HG02588 (cell line): Measurements from ENCODE around the gene SCARB1.

Experiments
- ATAC-seq: cut with Tn5 transposase; IDR thresholded peaks from one replicate; pipeline ENCODE4 v1.9.1; 2021; ENCODE audit warnings: mild to moderate bottlenecking, moderate library complexity; ENCODE audit not compliant: unreplicated experiment

Gene SCARB1

DNA sequence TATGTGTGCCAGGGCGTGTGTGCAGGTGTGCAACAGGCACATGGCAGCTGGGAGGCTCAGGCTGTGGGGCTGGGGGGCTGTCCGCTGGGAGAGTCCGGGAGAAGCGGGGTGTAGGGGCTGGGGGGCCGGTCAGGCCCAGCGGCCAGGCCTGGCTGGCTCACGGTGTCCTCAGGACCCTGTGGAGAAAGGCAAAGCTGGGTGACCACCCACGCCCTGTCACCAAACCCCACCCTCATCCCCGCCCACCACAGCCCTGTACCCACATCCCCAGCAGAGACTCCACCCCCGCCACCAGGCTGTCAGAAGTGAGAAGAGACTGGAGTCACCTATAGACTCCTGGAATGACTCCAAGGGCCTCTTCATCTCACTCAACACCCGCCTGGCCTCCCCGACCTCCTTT lies 85.3 kb downstream of the SCARB1 start:
- no peak for ATAC-seq

DNA sequence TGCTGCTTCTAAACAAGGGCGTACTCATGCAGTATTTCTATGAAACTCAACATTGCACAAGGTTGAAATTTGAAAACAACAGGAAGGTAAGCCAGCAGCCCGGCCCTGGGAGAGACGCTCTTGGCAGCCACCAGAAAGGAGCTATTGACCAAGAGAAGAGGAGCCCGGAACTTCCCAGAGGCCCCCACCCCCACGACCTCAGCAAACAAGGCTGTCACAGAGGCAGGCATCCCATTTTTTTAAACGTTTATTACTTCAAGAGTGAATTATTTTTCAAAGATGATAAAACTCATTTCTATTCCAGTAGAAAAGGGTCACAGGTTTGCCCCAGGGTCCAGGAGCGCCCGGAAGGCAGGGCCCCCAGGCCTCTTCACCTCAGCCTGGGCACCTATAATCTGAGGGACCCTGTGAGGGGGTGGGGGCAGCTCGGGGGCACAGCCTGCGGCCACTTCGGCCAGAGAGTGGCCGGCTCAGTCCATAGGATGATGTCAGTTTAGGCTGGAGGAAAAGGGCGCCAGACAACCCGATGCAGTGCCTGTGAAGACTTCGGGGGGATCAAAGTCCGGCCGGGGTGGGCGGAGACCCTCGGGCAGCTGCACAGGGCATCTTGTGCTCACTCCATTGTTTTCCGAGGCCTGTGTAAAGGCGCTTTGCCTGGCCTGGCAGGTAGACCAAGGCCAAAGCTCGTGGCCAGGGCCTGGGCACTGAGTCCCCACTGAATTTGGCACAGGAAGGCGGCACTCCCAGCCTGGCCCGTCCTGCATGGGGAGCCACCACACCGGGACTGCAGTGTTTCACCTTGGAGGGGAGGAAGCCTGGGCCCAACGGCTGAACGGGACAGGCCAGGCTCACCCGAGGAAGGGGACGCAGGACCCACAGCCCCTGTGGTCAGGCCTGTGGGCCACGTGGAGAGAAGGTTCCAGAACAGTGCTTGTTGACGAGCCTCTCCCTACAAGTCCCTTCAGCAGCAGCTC lies 86.0 kb downstream of the SCARB1 start:
- ATAC-seq: no peak

DNA sequence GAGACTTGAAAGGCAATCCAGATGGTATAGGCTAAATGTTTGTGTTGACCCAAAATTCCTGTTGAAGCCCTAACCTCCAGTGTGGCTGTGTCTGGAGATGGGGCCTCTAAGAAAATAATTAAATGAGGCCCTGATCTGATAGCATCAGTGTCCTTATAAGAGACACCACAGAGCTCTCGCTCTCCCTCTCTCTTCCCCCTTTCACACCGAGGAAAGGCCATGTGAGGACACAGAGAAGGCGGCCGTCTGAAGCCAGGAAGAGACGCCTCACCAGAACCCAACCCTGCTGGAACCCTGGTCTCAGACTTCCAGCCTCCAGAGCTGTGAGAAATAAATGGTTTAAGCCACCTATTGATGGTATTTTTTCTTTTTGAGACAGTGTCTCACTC lies 87.5 kb downstream of the SCARB1 start:
- ATAC-seq: no peak

DNA sequence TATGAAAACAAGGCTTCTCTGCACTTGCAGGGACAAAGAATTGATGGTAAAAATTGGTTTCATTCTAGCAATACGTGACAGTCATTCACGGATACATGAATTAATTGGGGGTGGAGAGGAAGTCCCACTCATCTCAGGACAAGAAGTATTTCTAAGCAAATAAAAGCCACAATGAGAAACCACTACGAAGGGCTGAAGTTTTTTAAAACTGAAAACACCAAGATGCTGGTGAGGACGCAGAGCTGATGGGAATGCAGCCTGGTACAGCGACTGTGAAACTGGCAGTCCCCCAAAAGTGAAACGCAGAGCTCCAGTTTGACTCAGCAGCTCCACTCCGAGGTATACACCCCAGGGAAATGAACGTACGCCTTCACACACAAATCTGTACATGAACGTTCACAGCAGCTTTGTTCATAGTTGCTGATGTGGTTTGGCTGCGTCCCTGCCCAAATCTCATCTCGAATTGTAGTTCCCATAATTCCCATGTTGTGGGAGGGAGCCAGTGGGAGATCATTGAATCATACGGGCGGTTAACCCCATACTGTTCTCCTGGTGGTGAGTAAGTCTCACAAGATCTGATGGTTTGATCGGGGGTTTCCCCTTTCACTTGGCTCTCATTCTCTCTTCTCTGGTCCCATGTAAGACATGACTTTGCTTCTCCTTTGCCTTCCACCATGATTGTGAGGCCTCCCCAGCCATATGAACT lies 89.0 kb downstream of the SCARB1 start:
- ATAC-seq: peak; percentile 81

DNA sequence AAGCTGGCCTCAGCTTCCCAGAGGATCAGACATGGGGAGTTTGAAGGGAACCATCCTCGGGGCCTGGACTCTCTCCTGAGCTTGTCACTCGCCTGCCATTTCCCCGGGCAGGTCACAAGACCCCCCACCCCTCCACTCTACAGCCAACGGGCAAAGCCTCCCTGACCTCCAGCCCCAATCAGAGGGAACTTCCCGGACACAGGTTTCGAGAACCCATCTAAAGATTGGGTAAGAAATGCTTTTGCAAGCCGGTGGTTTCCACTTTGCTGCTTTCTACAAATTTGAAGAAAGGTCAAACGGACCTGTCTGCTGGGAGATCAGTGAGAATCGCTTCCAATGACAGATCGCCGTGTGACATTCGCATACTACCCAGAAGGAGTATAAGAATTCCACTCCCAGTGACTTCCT lies 89.6 kb downstream of the SCARB1 start:
- ATAC-seq: peak; percentile 34

DNA sequence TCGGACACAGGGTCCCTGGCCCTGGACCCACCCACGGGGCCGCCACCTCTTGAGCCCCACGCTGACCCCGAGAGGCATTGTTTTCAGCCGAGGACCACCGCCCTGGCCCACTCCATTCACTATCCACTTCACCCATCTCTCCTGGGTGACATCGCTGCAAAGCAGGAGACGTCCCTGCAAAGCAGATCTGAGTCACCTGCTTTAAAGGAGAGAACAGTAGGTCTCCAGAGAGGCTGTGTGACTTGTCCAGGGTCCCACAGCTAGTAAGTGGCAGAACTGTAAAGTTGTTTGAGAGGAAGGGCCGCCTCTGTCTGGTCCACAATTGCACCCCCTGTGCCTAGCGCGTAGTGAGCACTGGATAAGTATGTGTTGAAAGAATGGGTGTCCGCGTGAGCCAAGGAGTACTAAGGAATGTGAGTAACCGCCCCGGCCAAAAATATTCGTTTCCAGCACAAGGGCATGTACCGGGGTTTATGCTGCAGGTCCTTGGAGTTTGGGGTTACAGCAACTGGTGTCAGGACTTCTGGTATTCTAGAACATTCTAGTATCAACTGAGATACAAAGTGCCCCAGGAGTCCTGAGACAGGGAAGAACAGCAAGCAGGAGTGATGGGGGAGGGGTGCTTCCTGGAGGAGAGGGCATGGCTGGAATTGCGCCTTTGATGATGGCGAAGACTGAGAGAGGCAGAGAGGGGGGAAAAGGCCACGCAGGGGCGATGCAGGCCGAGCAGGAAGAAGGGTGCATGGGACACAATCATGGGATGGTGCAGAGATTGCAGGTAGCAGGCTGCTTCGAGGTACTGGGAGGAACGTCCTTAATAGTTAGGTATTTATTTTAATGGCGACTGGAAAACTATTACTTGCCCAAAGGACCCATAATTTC lies 91.1 kb downstream of the SCARB1 start:
- no peak for ATAC-seq

DNA sequence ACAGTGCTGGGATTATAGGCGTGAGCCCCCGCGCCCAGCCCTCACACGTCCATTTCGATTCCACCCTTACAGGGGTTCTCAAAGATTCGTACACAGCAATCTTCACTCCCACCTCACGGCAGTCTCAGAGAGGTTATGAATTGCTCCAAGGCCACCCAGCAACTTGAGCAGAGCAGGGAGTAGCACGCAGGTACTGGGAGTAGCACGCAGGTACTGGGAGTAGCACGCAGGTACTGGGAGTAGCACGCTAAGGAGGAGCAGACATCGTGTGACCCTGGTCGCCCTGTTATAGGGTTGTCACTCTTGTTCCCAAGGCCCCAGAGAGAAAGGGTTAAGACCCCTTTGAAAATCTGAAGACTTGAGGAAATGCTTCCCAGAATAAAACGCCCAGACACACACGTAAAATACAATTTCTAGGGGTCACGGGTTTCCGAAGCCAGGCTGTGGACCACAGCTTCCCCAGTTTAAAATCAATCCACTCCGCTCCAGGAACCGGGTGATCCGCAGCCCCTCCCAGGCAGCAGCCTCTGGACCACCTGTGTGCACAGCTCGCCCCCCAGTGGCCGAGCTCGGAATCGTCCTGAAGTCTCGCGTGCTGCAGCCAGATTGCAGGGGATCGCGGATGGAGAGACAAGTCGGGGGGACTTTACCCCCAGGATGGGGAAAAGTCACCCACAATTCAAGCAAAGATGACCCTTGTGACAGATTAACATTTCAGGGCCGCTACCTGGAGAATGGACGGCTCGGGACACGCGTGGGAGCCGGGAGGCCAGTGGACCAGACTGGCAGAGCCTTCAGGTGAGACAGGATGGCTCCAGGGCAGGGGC lies 92.0 kb downstream of the SCARB1 start:
- ATAC-seq: no peak

DNA sequence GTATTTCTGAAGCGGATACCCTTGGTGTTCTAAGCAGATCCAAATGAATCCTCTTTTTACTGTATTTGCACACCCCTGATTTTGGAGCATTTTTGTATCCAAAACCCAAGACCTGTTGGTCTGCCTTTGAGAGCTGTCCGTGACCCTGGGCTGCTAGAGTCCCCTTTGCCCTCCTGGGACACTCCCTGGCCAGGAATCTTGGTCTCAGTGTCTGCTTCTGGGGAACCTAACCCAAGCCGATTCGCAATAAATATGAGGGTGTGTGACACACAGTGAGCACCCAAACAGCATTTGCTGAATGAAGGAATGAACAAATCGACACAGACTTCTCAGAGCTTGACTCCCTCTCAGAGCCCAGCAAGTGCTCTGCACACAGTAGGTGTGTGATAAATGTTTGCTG lies 92.9 kb downstream of the SCARB1 start:
- no peak for ATAC-seq

DNA sequence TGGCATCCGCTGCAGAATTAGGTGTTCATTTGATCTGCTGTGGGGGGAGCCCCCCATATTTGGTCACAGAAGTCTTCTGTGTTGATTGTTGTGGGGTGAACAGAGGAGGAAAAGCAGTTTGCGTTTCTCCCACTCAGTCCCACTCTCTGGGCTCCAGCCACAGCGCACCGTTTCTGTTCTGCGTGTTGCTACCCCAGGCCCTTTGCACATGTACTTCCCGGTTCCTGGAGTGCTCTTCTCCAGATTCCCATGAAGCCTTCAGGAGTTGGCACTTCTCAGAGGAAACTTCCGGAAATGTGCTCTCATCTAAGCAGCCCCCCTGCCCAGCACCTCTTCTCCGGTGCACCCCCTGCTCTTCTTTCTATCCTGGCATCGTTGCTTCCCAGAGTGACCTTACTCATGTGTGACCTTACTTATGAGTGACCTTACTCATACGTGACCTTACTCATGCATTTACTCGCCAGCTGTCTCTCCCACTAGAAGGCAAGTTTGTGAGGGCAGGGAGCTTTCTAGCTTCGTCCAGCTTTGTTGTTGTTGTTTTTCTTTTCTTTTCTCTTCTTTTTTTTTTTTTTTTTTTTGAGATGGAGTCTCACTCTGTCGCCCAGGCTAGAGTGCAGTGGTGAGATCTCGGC lies 93.7 kb downstream of the SCARB1 start:
- no peak for ATAC-seq

DNA sequence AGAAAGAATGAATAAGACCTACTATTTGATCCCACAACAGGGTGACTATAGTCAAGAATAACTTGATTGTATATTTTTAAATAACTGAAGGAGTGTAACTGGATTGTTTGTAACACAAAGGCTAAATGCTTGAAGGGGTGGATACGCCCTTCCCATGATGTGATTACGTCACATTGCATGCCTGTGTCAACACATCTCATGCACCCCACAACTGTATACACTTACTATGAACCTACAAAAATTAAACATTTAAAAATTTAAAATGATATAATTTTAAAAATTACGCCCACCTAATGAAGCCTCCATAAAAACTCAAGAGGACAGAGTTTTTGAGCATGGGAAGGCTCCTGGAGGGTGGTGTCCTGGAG lies 94.5 kb downstream of the SCARB1 start:
- no peak for ATAC-seq

DNA sequence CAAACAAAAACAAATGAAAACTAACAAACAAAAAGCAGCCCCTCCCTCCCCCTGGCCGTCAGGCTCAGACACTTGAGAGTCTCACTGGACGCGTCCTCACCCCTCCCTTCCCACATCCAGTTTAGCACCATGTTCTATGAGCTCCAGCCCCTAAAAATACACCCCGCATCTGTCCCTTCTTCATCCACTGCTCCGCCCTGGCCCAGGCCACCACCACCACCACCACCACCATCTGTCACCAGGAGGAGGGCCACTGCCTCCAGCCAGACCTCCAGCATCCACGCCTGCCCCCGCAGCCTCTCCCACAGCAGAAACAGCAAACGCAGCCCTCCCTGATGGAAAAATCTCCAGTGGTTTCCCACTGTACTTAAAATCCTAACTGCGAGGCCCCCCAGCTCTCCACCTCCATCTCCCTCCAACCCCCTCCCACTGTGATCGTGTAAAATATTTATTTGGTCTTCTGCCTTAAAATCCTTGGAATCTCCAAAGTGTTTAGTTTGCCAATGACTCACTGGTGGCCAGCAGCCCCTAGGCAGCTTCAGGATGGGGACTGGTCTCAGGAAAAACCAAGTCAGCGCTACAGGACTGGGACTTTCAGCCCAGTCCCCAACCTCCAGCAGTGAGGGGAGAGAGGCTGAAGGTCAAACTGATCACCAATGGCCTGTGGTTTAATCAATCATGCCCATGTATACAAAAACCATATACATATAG lies 95.1 kb downstream of the SCARB1 start:
- ATAC-seq: no peak

DNA sequence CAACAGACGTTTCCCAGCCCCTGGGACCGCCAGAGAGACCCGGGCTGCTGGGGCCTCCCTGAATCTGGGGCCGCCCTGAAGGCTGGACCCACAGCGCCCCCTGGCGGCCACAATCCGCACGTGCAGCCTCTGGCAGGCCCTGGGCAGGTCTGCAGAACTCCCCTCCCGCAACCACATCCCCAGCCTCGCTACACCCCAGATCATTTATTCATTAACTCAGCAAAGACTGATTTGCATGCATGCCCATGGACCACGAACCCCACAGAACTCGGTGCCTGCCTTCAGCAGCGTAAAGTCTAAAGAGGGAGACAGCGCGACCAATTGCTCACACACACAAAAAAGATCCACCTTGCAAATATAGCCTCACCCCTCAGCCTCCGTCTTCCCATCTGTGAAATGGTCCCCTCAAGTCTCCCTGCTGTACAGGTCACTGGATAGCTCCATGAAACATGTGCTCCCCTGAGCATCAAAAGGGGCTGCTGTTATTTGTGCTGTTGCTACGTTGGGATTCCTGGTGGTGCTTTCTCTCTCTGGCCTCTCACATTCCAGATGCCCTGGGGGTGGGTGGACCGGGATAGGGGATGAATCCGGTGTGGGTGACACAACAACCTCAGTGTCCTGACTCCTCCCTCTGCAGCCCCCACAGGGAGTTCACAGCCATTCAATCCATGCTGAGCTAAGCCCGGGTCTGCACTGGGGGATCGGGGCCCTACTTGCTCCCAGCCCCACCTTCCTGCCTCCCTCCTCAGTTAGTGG lies 96.4 kb downstream of the SCARB1 start:
- peak; percentile 58 for ATAC-seq

DNA sequence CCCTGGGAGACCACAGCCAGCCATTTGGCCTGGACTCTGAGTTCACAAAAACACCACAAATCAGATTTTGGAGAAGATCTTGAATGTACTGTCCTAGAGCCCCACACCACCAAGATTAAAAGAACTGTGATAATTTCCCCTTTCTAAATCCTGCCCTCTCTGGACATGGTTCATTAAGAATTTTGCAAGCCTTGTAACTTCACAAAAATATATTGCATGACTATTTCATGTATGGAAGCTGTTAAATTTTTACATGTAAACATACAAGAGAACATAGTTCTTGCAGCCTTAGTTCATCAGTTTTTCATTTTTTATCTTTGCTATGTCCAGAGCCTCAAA lies 97.0 kb downstream of the SCARB1 start:
- ATAC-seq: no peak

DNA sequence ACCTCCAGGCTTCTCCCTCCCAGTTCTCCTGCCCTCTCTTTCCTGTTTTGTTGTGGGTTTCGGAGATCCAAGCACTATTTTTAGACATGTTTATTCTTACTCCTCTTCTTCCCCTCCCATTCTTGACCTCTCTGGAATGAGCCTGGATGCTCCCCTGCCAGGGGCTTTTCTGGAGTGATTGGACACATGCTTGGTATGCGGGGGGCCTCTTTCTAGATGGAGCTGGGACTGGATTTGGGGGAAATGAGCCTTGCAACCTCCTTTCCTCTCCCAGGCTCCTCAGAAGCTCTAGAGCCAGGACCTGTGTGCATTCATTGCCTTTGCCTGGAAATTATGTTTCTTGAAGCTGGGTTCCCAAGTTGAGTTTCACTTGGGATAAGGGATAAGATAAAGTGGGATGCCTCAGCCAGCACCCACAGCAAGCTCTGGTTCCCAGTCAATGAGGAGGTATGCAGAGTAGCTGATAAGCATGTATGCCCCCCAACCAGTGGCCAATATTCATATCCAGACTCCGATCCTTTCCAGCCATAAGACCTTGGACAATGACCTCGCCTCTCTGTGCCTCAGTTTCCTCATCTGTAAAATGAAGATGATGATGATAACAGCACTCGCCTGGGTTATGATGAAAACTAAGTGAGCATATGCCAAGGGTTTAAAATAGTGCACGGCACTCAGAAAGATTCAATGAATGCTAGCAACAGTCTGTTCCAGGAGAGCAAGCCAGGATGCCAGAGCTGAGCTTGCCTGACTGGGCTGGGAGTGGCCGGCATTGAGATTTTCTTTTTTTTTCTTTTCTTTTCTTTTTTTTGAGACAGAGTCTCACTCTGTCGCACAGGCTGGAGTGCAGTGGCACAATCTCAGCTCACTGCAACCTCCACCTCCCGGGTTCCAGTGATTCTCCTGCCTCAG lies 97.8 kb downstream of the SCARB1 start:
- ATAC-seq: no peak

DNA sequence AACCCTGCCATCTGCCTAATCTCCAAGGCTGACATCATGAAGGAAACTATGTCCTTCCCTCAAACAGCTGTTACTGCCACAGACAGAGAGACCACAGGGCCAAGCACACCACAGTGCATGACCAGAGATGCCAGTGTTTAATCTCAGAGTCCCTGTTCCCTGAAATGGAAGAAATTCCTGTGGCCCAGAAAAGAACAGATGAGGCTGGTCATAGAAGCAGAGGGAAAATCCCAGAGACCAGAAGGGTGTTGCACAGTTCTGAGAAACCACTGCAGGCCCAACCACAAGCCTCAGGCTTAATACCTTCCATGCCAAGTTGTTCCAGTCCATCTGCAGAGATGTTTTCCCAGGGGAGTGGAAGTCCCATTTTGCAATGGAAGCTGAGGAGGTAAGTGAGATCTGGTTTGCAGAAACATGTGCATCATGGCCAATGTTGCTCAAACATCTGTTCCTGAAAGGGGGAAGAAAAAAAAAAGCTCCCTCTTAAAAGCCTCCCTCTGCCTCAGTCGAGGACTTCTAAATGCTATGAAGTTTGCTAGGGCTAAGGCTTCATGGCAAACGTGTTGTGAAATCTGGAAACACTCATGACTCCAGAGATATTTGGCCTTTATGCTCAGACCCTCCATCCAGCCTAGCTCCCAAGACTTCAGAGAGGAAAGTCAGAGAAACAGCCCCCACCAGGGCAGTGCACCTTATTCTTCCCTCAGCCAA lies 98.6 kb downstream of the SCARB1 start:
- ATAC-seq: no peak

DNA sequence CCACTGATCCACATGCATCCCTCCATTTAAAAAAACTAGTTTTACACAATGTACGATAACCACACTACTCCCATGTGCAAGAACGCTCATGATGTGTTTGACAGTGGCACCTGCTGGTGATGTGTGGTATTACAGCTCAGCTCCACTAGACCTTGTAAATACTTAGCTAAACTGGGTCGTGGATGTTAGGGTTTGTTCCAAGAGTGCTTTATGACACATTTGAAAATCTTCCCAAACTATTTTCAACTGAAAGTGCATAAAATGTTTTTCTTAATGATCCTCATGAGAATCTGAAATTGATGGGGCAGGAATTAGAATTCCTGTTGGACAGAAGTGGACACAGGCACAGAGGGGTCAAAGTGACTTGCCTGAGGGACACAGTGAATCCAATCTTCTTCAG lies 99.2 kb downstream of the SCARB1 start:
- no peak for ATAC-seq

DNA sequence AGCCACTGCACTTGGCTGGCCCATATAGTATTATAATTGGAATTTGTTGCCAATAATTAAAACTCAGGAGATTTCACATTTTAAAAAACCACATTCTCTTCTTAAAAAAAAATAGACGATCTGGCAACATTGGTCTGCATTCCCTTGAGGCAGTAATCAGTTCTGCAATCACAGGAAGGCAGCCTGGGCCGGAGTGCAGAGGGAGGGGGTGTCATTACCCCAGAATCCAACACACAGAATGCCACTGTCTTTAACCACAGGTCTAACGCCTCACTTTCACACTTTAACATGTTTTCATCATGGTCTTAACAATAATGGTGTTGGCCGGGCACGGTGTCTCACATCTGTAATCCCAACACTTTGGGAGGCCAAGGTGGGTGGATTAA lies 100.1 kb downstream of the SCARB1 start:
- ATAC-seq: no peak
